ENCODE measurements around the gene GRID1.
A peak's percentile ranks its signal among the peaks of the same experiment; 100 is the strongest.

Gene GRID1

GRCh38 chr10:86265236-86265894, 101.2 kb downstream of the GRID1 start:
- DNase-seq = peak in 2 of 4 experiments; percentile 16 to 28

GRCh38 chr10:86264481-86265231, 101.9 kb downstream of the GRID1 start:
- DNase-seq = no peak

- DNase-seq = no peak
Measured at GRCh38 chr10:86263907-86264306, 102.7 kb downstream of the GRID1 start.

- no peak for DNase-seq
Measured at GRCh38 chr10:86263209-86263608, 103.4 kb downstream of the GRID1 start.

GRCh38 chr10:86262688-86263181, 103.9 kb downstream of the GRID1 start:
- DNase-seq = peak in 1 of 4 experiments; percentile 10

GRCh38 chr10:86261941-86262687, 104.5 kb downstream of the GRID1 start:
- DNase-seq = peak; percentile 9 to 48 (median 39)

GRCh38 chr10:86261470-86261869, 105.1 kb downstream of the GRID1 start:
- DNase-seq = no peak

- DNase-seq = no peak
Measured at GRCh38 chr10:86260564-86260963, 106.0 kb downstream of the GRID1 start.

GRCh38 chr10:86259901-86260562, 106.6 kb downstream of the GRID1 start:
- DNase-seq = no peak

- no peak for DNase-seq
Measured at GRCh38 chr10:86258941-86259340, 107.7 kb downstream of the GRID1 start.

GRCh38 chr10:86258499-86258898, 108.1 kb downstream of the GRID1 start:
- DNase-seq = peak in 2 of 4 experiments; percentile 37 to 48

GRCh38 chr10:86257683-86258082, 108.9 kb downstream of the GRID1 start:
- no peak for DNase-seq

- DNase-seq = no peak
Measured at GRCh38 chr10:86256690-86257315, 109.8 kb downstream of the GRID1 start.

- no peak for DNase-seq
Measured at GRCh38 chr10:86255405-86256251, 111.0 kb downstream of the GRID1 start.

- no peak for DNase-seq
Measured at GRCh38 chr10:86254526-86255174, 111.9 kb downstream of the GRID1 start.

- DNase-seq = no peak
Measured at GRCh38 chr10:86254081-86254480, 112.5 kb downstream of the GRID1 start.

- DNase-seq = peak in 2 of 4 experiments; percentile 26 to 28
Measured at GRCh38 chr10:86253091-86254072, 113.2 kb downstream of the GRID1 start.

GRCh38 chr10:86252556-86252955, 114.0 kb downstream of the GRID1 start:
- no peak for DNase-seq

- DNase-seq = no peak
Measured at GRCh38 chr10:86252079-86252478, 114.5 kb downstream of the GRID1 start.

All from suppressor macrophage (primary cell).